Measurements from ENCODE around the gene C13orf42.
A peak's percentile ranks its signal among the peaks of the same experiment; 100 is the strongest.
"Not testable (repeated sequence)": the region's sequence is repeated elsewhere in the genome, so short reads cannot be mapped to it uniquely, and the experiment has no call there.

Gene C13orf42

DNA sequence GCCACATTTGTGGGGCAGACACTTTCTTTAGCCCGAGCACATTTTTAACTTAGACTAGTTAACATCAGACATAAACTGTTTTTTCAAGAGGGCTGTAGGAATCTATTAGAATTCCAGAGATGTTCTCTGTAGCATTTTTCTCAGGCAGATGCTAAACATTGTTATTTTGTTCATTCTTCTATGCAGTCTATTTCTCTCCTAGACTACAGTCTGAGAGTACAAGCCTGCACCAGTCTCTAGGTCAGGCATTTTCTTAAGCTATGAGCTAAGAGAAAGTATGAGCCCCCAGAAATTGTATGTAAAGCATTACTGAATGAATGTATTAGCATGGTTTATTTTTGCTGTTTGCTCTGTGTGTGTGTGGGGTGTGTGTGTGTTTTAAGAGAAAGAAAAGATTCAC, 923 bp upstream of the C13orf42 start:
- no peak overlapping the region for H3K27ac Mint-ChIP-seq
- H3K36me3 Mint-ChIP-seq (ENCODE audit: insufficient read depth) = no peaks in the 10 kb centered on the region
- no peaks in the 10 kb centered on the region for H3K4me1 Mint-ChIP-seq (ENCODE audit: low read depth in 2 of 2)
- DNase-seq (no peak), ATAC-seq (replicated peaks) (no peak)
- no peaks in the 10 kb centered on the region for H3K9me3 Mint-ChIP-seq
- peaks cover 28 to 58% of the 10 kb centered on the region in 2 donors for H3K27me3 Mint-ChIP-seq
- no peak overlapping the region for H3K4me3 Mint-ChIP-seq

DNA sequence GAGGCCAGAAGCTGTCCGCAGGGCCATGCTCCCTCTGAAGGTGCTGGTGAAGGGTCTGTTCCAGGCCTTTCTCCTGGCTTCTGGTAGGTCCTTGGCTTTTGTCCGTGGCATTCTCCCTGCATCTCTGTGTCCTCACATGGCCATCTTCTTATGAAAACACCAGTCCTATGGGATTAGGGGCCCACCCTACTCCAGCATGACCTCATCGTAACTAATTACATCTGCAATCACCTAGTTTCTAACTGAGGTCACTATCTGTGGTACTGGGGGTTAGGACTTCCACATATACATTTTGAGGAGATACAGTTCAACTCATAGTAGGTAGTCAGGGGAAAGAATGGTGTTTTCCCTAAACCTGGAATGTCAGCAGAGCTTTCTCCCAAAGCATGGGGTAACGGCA, 3.1 kb downstream of the C13orf42 start:
- Mint-ChIP-seq H3K4me1 (ENCODE audit: low read depth in 2 of 2) (no peaks in the 10 kb centered on the region), H3K27me3 (peaks cover 26 to 46% of the 10 kb centered on the region in 2 donors), H3K27ac (no peak overlapping the region), H3K4me3 (no peak overlapping the region), H3K9me3 (no peaks in the 10 kb centered on the region), H3K36me3 (ENCODE audit: insufficient read depth) (no peaks in the 10 kb centered on the region)
- DNase-seq (no peak), ATAC-seq (replicated peaks) (no peak)

DNA sequence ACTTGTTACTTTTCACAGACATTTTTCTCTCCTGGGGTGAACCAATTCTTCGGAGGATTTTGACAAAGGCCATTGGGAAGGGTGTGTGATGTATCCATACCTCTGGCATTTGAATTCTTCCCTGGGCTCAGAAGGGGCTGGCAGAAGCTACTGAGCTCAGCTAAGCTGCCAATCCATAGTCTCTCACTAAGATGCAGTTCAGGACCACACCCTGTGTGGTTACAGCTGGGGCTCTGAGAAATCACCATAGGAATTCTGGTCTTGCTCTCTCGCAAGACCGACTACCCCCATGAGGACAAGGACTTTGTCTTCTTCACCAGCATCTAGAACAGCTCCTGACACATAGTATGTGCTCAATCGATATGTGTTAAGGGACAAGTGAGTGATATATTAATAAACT, 6.0 kb downstream of the C13orf42 start:
- Mint-ChIP-seq H3K27me3 (peaks cover 41 to 46% of the 10 kb centered on the region in 2 donors), H3K9me3 (no peaks in the 10 kb centered on the region), H3K36me3 (ENCODE audit: insufficient read depth) (no peaks in the 10 kb centered on the region), H3K4me1 (ENCODE audit: low read depth in 2 of 2) (no peaks in the 10 kb centered on the region), H3K27ac (no peak overlapping the region), H3K4me3 (no peak overlapping the region)
- no peak for DNase-seq
- no peak for ATAC-seq (replicated peaks)

DNA sequence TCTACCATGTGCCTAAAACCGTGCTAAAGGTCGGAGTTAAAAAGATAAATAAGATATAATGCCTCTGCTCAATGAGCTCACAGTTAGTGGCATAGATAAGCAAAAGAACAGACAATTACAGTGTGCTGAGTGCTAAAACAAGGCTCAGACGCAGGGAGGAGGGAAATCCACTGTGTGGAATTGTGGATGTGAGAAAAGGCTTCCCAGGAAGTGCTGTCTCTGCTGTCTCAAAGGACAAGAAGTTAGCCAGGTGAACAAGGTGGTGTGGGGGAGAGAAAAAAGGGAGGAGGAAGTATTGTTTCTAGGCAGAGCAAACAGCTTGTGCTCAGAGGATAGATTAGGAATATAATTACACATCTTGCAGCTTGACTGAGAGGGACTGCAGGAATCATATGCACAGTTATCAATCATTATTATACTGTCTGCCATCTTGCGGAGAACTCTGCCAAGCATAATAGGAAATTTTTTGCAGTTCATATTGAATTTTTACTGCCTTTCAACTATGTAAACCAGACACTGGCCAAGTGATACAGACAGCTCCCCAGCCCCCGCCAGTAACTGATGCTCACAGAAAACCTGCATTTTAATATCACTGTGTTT, 9.3 kb downstream of the C13orf42 start:
- DNase-seq = no peak
- no peak overlapping the region for H3K4me3 Mint-ChIP-seq
- no peaks in the 10 kb centered on the region for H3K9me3 Mint-ChIP-seq
- H3K36me3 Mint-ChIP-seq (ENCODE audit: insufficient read depth) = no peaks in the 10 kb centered on the region
- H3K27ac Mint-ChIP-seq = no peak overlapping the region
- ATAC-seq (replicated peaks) = no peak
- H3K4me1 Mint-ChIP-seq (ENCODE audit: low read depth in 2 of 2) = no peaks in the 10 kb centered on the region
- H3K27me3 Mint-ChIP-seq = peaks cover 59 to 69% of the 10 kb centered on the region in 2 donors

DNA sequence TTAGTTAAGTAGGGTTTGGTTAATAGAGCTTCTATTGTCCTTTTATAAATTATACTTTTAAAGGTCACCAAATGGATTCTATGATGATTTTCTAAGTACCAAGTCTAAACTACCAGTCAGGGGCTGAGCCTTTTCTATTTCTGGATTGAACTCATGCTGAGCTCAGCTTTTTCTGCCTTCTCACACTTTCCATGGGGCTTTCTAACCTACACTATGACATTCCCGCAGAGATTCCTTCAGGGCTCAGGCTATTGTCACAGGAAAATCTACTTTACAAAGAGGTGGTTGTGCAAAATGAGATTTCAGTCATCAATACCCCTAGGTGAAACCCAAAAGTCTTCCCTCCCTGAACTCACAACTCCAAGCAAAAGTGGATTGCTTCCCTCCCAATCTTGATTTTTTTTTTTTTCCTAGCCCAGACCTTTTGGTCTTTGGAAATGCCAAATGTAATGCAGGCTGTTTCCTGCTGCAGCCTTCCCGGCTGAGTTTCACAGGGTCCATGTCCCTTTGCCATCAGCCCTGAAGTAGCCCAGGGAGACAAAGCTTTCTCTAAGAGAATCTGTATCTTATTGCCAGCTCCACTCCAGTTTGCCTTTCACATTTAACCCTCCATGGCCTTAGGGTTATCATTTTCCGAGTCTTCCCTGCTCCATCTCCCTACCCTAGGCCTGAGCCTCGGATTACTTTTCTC, 13.6 kb downstream of the C13orf42 start:
- ATAC-seq (replicated peaks) (no peak), DNase-seq (no peak)
- Mint-ChIP-seq H3K4me3 (no peak overlapping the region), H3K4me1 (ENCODE audit: low read depth in 2 of 2) (no peaks in the 10 kb centered on the region), H3K27ac (no peak overlapping the region), H3K27me3 (peaks cover 26 to 47% of the 10 kb centered on the region in 2 donors), H3K36me3 (ENCODE audit: insufficient read depth) (no peaks in the 10 kb centered on the region), H3K9me3 (no peaks in the 10 kb centered on the region)

DNA sequence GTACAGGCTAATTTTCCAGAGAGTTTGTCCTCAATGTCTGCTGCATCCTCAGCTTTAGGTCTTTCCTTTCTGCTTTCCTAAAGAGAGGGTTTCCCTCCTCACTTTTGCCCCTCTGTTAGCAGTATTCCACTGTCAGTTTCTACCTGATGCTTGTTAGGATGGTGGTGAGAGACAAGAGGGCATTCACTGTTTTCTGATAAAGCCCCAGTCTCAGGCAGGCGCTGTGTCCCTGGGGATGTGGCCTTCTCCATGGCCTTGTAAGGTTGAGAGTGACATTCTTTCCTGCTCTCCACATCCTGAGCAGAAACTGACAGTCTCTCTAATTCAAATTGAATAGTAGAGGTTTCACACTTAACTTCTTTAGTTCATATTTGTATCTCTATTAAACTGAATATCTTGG, 14.9 kb downstream of the C13orf42 start:
- no peaks in the 10 kb centered on the region for H3K4me1 Mint-ChIP-seq (ENCODE audit: low read depth in 2 of 2)
- no peaks in the 10 kb centered on the region for H3K9me3 Mint-ChIP-seq
- no peak for ATAC-seq (replicated peaks)
- H3K27ac Mint-ChIP-seq = no peak overlapping the region
- H3K27me3 Mint-ChIP-seq = peaks cover 25 to 45% of the 10 kb centered on the region in 2 donors
- no peaks in the 10 kb centered on the region for H3K36me3 Mint-ChIP-seq (ENCODE audit: insufficient read depth)
- DNase-seq = no peak
- H3K4me3 Mint-ChIP-seq = no peak overlapping the region

DNA sequence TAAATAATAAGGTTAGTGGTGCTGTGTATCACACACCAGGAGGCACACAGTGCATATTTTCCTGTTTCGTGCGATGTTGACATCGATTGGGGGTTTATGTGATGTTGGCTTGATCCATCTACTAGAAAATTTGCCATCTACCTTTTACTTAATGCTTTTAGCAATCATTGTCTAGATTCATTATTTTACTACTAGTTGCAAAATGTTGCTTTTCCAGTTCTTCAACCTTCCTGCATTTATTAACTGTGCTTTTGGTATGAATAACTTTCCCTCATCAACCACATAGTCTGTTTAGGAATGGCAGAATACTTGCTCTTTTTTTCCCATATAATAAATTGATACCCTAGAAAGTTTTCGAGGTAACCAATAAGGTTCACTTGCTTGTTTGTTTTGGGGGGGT, 17.5 kb downstream of the C13orf42 start:
- H3K4me1 Mint-ChIP-seq (ENCODE audit: low read depth in 2 of 2) = no peaks in the 10 kb centered on the region
- DNase-seq = no peak
- no peaks in the 10 kb centered on the region for H3K9me3 Mint-ChIP-seq
- H3K36me3 Mint-ChIP-seq (ENCODE audit: insufficient read depth) = no peaks in the 10 kb centered on the region
- ATAC-seq (replicated peaks) = no peak
- H3K4me3 Mint-ChIP-seq = no peak overlapping the region
- no peak overlapping the region for H3K27ac Mint-ChIP-seq
- H3K27me3 Mint-ChIP-seq = peaks cover 29 to 30% of the 10 kb centered on the region in 2 donors

DNA sequence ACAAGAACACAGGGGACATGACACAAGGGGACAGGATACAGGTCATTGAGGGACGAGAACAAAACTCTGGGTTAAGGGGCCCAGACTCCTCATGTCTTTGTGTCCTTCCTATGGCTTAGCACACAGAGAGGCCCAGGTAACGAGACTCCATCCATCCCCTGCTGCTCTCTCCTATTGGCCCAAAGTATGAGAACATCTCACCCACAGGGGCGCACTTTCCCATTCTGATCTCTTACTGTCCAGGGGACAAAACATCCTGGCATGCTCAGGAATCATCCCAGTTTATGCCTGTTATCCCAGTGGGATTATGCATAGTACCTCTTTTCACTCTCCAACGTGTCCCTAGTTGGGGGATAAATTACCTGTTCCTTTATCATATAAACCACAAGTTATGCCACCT, 19.2 kb downstream of the C13orf42 start:
- no peaks in the 10 kb centered on the region for H3K4me1 Mint-ChIP-seq (ENCODE audit: low read depth in 2 of 2)

DNA sequence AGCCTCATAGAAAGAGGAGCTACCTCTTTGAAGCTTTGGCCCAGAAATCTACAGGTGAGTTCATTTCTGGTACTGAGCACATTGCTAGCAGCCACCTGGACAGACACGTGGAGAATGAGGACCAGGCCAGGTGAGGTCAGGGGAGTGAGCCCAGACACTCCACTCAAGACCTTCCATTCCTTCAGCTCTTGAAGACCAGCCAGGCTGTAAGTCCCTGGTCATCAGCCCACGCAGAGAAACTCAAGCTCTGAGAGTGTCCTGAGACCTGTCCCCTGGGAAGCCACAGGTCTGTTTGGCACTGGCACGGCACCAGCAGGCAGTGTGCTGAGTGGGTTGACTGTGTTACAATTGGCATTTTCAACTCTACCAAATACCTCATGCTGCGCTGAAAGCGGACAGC, 27.4 kb downstream of the C13orf42 start:
- ATAC-seq (replicated peaks) = no peak
- no peaks in the 10 kb centered on the region for H3K4me1 Mint-ChIP-seq (ENCODE audit: low read depth in 2 of 2)
- H3K36me3 Mint-ChIP-seq (ENCODE audit: insufficient read depth) = peaks cover 3% of the 10 kb centered on the region
- no peak overlapping the region for H3K4me3 Mint-ChIP-seq
- H3K9me3 Mint-ChIP-seq = no peaks in the 10 kb centered on the region
- no peak for DNase-seq
- peaks cover 7 to 39% of the 10 kb centered on the region in 2 donors for H3K27me3 Mint-ChIP-seq
- H3K27ac Mint-ChIP-seq = no peak overlapping the region

More for the DNA sequence above, 19.2 kb downstream of the C13orf42 start:
- no peak for DNase-seq
- Mint-ChIP-seq H3K4me3 (no peak overlapping the region), H3K27ac (no peak overlapping the region), H3K27me3 (peaks cover 13 to 33% of the 10 kb centered on the region in 2 donors), H3K9me3 (no peaks in the 10 kb centered on the region), H3K36me3 (ENCODE audit: insufficient read depth) (no peaks in the 10 kb centered on the region)
- no peak for ATAC-seq (replicated peaks)

DNA sequence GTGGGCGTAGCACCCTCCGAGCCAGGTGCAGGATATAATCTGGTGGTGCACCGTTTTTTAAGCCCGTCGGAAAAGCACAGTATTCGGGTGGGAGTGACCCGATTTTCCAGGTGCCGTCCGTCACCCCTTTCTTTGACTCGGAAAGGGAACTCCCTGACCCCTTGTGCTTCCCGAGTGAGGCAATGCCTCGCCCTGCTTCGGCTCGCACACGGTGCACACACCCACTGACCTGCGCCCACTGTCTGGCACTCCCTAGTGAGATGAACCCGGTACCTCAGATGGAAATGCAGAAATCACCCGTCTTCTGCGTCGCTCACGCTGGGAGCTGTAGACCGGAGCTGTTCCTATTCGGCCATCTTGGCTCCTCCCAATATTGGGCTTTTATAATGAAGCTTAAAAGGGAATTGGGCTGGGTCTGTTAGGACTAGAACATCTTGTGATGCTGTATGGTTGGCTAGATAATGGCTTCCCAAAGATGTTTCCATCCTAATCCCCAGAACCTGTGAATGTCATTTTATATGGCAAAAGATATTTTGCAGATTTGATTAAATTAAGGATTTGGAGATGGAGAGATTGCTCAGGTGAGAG, 30.5 kb downstream of the C13orf42 start:
- not testable (repeated sequence) for H3K9me3 Mint-ChIP-seq; H3K36me3 Mint-ChIP-seq (ENCODE audit: insufficient read depth); ATAC-seq (replicated peaks); H3K27ac Mint-ChIP-seq; H3K4me3 Mint-ChIP-seq; H3K4me1 Mint-ChIP-seq (ENCODE audit: low read depth in 2 of 2); DNase-seq
- peaks cover 7 to 27% of the 10 kb centered on the region in 2 donors for H3K27me3 Mint-ChIP-seq

DNA sequence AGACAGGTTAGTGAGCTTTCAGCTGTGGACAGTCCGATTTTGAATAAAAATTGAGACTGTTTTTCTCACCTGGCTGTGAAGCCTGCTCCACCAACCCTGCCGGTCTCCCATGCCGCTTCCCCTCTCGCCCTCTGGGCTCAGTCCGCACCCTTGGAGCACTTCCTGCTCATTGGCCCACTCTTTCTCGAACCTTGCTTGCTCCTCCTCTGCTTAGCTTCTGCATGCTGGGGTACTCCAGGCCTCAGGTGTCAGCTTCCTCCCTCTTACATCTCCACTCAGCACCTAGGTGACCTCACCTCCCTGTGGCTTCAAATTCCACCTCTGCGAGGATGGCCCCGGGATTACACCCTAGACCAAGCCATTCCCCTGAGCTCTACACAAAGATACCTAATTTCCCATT, 39.6 kb downstream of the C13orf42 start:
- H3K9me3 Mint-ChIP-seq = no peaks in the 10 kb centered on the region
- no peaks in the 10 kb centered on the region for H3K36me3 Mint-ChIP-seq (ENCODE audit: insufficient read depth)
- ATAC-seq (replicated peaks) (no peak), DNase-seq (no peak)
- peaks cover under 1 to 7% of the 10 kb centered on the region in 2 donors for H3K4me1 Mint-ChIP-seq (ENCODE audit: low read depth in 2 of 2)
- H3K27me3 Mint-ChIP-seq = peaks cover 19 to 22% of the 10 kb centered on the region in 2 donors
- no peak overlapping the region for H3K4me3 Mint-ChIP-seq
- no peak overlapping the region for H3K27ac Mint-ChIP-seq

DNA sequence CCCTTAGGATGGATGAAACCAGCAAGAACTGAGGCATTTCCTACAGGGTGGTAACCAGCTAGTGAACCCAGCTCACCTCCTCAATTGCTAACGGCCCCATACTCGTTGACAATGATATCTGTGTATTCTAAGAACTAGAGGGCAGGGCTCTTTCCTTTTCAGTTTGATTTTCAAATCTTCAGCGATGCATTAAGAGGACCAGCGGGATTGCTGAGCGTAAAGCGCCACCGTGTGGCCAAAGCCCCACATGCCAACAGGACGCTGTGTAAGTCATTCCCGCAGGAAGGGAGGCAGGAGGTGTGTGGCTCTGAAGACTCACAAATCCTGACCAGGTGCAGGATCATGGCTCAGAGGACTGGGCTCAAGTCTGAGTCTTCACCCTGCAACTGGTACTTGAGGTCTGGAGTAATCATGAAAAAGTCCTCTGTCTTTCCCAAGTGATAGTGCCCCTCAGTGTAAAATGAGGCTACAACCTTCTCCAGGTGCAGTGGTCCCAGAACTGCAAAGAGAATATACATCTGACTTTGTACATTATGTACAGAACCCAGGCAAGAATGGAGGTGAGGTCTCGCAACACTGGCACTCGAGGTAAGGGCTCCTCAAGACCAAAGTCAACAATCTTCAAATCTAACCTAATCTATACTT, 40.9 kb downstream of the C13orf42 start:
- ATAC-seq (replicated peaks) (peak; percentile 86), DNase-seq (peak; percentile 66 to 74 (median 66))
- peaks cover 4 to 9% of the 10 kb centered on the region in 2 donors for H3K4me1 Mint-ChIP-seq (ENCODE audit: low read depth in 2 of 2)
- H3K9me3 Mint-ChIP-seq = no peaks in the 10 kb centered on the region
- H3K27ac Mint-ChIP-seq = no peak overlapping the region
- no peaks in the 10 kb centered on the region for H3K36me3 Mint-ChIP-seq (ENCODE audit: insufficient read depth)
- peaks cover 28 to 35% of the 10 kb centered on the region in 2 donors for H3K27me3 Mint-ChIP-seq
- H3K4me3 Mint-ChIP-seq = no peak overlapping the region

DNA sequence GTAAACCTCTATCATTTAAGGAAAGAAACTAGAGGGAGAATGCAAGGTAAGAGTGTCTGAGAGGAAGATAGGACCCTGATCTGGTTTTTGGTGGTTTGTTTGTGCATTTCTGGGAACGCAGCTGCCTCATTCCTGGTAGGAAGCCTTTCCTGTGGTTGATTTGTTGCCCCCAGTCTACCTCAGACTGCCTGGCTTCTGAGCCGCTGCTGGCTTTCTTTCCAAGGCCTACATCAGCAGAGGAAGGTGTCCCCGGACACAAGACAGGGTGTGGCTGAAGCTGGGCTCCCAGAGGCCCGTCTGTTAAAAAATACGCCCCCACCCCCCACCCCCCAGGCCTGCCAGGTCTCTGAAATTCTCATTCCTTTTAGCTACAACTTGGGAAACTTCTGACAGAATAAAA, 42.6 kb downstream of the C13orf42 start:
- DNase-seq = no peak
- no peaks in the 10 kb centered on the region for H3K36me3 Mint-ChIP-seq (ENCODE audit: insufficient read depth)
- peaks cover 4 to 9% of the 10 kb centered on the region in 2 donors for H3K4me1 Mint-ChIP-seq (ENCODE audit: low read depth in 2 of 2)
- H3K27me3 Mint-ChIP-seq = peaks cover 35 to 48% of the 10 kb centered on the region in 2 donors
- no peak overlapping the region for H3K27ac Mint-ChIP-seq
- ATAC-seq (replicated peaks) = no peak
- no peaks in the 10 kb centered on the region for H3K9me3 Mint-ChIP-seq
- H3K4me3 Mint-ChIP-seq = no peak overlapping the region

DNA sequence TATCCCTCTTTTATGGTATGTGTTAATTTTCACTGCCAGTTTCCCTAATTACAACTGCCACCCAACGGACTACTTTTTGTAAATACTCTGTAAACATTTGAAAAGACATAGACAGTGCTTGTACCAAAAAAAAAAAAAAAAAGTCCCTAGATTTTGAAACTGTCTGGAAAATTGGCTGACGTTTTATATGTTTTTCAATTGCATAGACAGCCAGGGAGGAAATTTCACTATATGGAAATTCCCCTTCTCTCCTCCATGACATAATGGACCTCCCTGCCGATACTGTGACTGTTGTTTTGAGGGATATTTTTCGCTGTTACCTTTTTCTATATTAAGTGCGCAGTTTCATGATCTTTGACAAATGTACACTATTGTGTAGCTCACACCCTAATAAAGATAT, 43.4 kb downstream of the C13orf42 start:
- DNase-seq = no peak
- H3K27me3 Mint-ChIP-seq = peaks cover 35 to 48% of the 10 kb centered on the region in 2 donors
- no peak overlapping the region for H3K4me3 Mint-ChIP-seq
- H3K4me1 Mint-ChIP-seq (ENCODE audit: low read depth in 2 of 2) = peaks cover 4 to 9% of the 10 kb centered on the region in 2 donors
- H3K27ac Mint-ChIP-seq = no peak overlapping the region
- H3K9me3 Mint-ChIP-seq = no peaks in the 10 kb centered on the region
- no peaks in the 10 kb centered on the region for H3K36me3 Mint-ChIP-seq (ENCODE audit: insufficient read depth)
- ATAC-seq (replicated peaks) = no peak

All from effector memory CD8-positive, alpha-beta T cell (primary cell).